GM23338 (cell line): Measurements from ENCODE around the gene KLLN. TPM values are rescaled to one million over a fixed set of nuclear protein-coding genes. Genes with fewer than 3 reads are reported as not detected.

Source experiments
- ATAC-seq: fragments of 200-7000 bp; cut with Tn5 transposase; 3 replicates; pipeline ENCODE4 v1.9.1; 2020
- DNase-seq: peaks from one replicate; pipeline ENCODE4 v3.0.0-alpha.2; 2015; ENCODE audit warnings: low spot score
- H2AFZ ChIP-seq: fragments of 200-600 bp; sonication (generic); 2 replicates; pipeline ENCODE4 v1.8.0; 2016; ENCODE audit warnings: antibody characterized with exemption, mild to moderate bottlenecking, moderate library complexity
- H3F3A ChIP-seq: fragments of 200-600 bp; sonication (generic); replicated peaks from 2 replicates; pipeline ENCODE4 v1.8.0; 2017; ENCODE audit warnings: antibody characterized with exemption, mixed run types, low read depth
- H3K27ac ChIP-seq: fragments of 200-600 bp; sonication (generic); 2 replicates; pipeline ENCODE4 v1.6.1; 2016; ENCODE audit warnings: low read depth
- H3K27me3 ChIP-seq: fragments of 200-600 bp; sonication (generic); 2 replicates; pipeline ENCODE4 v1.8.0; 2016; ENCODE audit warnings: mild to moderate bottlenecking, mixed run types, moderate library complexity; ENCODE audit not compliant: insufficient read depth
- H3K36me3 ChIP-seq: fragments of 200-600 bp; sonication (generic); 2 replicates; pipeline ENCODE4 v1.8.0; 2016; ENCODE audit warnings: mild to moderate bottlenecking; ENCODE audit not compliant: insufficient read depth
- H3K4me1 ChIP-seq: fragments of 200-600 bp; sonication (generic); 2 replicates; pipeline ENCODE4 v1.8.0; 2016; ENCODE audit warnings: mild to moderate bottlenecking, moderate library complexity; ENCODE audit not compliant: insufficient read depth
- H3K4me2 ChIP-seq: fragments of 200-600 bp; sonication (generic); 2 replicates; pipeline ENCODE4 v1.7.1; 2017; ENCODE audit warnings: mixed run types
- H3K4me3 ChIP-seq: fragments of 200-600 bp; sonication (generic); 2 replicates; pipeline ENCODE4 v1.6.1; 2016; ENCODE audit warnings: mixed run types
- H3K79me2 ChIP-seq: fragments of 200-600 bp; sonication (generic); replicated peaks from 2 replicates; pipeline ENCODE4 v1.8.0; 2017; ENCODE audit warnings: mild to moderate bottlenecking; ENCODE audit not compliant: insufficient read depth
- H3K9me2 ChIP-seq: fragments of 200-600 bp; sonication (generic); 2 replicates; pipeline ENCODE4 v1.8.0; 2017; ENCODE audit not compliant: insufficient read depth
- H4K20me1 ChIP-seq: fragments of 200-600 bp; sonication (generic); replicated peaks from 2 replicates; pipeline ENCODE4 v1.8.0; 2017; ENCODE audit warnings: mild to moderate bottlenecking; ENCODE audit not compliant: insufficient read depth
- H3K27ac Mint-ChIP-seq: 2 replicates; pipeline ENCODE4 v1.8.0; 2020; ENCODE audit warnings: inconsistent platforms, mild to moderate bottlenecking, moderate library complexity, mixed read lengths
- H3K27me3 Mint-ChIP-seq: 3 replicates; pipeline ENCODE4 v1.8.0; 2022; ENCODE audit warnings: low read depth, mild to moderate bottlenecking, moderate library complexity, mixed read lengths, inconsistent platforms; ENCODE audit not compliant: insufficient read depth, poor library complexity
- H3K36me3 Mint-ChIP-seq: 3 replicates; pipeline ENCODE4 v1.8.0; 2021; ENCODE audit warnings: low read depth, mild to moderate bottlenecking, inconsistent platforms, moderate library complexity, mixed read lengths
- H3K4me1 Mint-ChIP-seq: 3 replicates; pipeline ENCODE4 v1.8.0; 2020; ENCODE audit warnings: mild to moderate bottlenecking, inconsistent platforms, mixed read lengths
- H3K4me3 Mint-ChIP-seq: 3 replicates; pipeline ENCODE4 v1.8.0; 2021; ENCODE audit warnings: moderate library complexity, mild to moderate bottlenecking, inconsistent platforms, mixed read lengths
- H3K9me3 Mint-ChIP-seq: 3 replicates; pipeline ENCODE4 v1.8.0; 2020; ENCODE audit warnings: moderate library complexity, mild to moderate bottlenecking, inconsistent platforms, mixed read lengths
- CREB1 ChIP-seq: fragments of 250-450 bp; sonication (Bioruptor Pico); IDR thresholded peaks from 2 replicates; pipeline ENCODE4 v1.5.0; 2020; ENCODE audit warnings: low read depth, mild to moderate bottlenecking, moderate library complexity
- EZH2 ChIP-seq: fragments of 200-600 bp; sonication (generic); IDR thresholded peaks from one replicate; pipeline ENCODE4 v1.8.0; 2017; ENCODE audit warnings: antibody characterized with exemption, mild to moderate bottlenecking, low read depth; ENCODE audit not compliant: unreplicated experiment
- EZH2phosphoT487 ChIP-seq: fragments of 200-600 bp; sonication (generic); IDR thresholded peaks from one replicate; pipeline ENCODE4 v1.8.1; 2018; ENCODE audit warnings: antibody characterized with exemption; ENCODE audit not compliant: unreplicated experiment
- JUNB ChIP-seq: IDR thresholded peaks from one replicate; pipeline ENCODE4 v1.6.1; 2016; ENCODE audit warnings: antibody characterized with exemption; ENCODE audit not compliant: unreplicated experiment
- NANOG ChIP-seq: IDR thresholded peaks from 2 replicates; pipeline ENCODE4 v1.6.1; 2016; ENCODE audit warnings: antibody characterized with exemption, borderline replicate concordance
- POLR2AphosphoS5 ChIP-seq: IDR thresholded peaks from 2 replicates; pipeline ENCODE4 v1.6.1; 2016; ENCODE audit warnings: antibody characterized with exemption, low read depth
- STAT1 ChIP-seq: IDR thresholded peaks from one replicate; pipeline ENCODE4 v1.6.1; 2016; ENCODE audit warnings: antibody characterized with exemption; ENCODE audit not compliant: unreplicated experiment
- ZNF114 ChIP-seq: fragments of 250-450 bp; sonication (Bioruptor Pico); IDR thresholded peaks from 2 replicates; pipeline ENCODE4 v1.5.0; 2020; ENCODE audit warnings: mild to moderate bottlenecking, moderate library complexity
- ZNF331 ChIP-seq: fragments of 250-450 bp; sonication (Bioruptor Pico); IDR thresholded peaks from 2 replicates; pipeline ENCODE4 v1.5.0; 2020; ENCODE audit warnings: low read depth, mild to moderate bottlenecking, moderate library complexity
- polyA plus RNA-seq: library from polyadenylated mRNA; unstranded; fragments of >200 nt; fragmentation: Nextera tagmentation; extraction: Ambion mirVana; gene quantifications from 2 replicates; pipeline ENCODE4 v1.2.1, GENCODE V29; 2016
- total RNA-seq: library from RNA; depleted of rRNA; stranded (reverse); fragments of >200 nt; shearing (Covaris generic); gene quantifications from 2 replicates; pipeline ENCODE4 v1.2.3, GENCODE V29; 2014
- TF ChIP-seq, protein P1 (sequence below): fragments of 250-450 bp; sonication (Bioruptor Pico); IDR thresholded peaks from 2 replicates; pipeline ENCODE4 v1.5.0; 2020; ENCODE audit warnings: mild to moderate bottlenecking, moderate library complexity
- TF ChIP-seq, protein P2 (sequence below): IDR thresholded peaks from one replicate; pipeline ENCODE4 v1.6.1; 2018; ENCODE audit warnings: antibody characterized with exemption; ENCODE audit not compliant: unreplicated experiment
- TF ChIP-seq, protein P3 (sequence below): IDR thresholded peaks from 2 replicates; pipeline ENCODE4 v1.6.1; 2016; ENCODE audit warnings: antibody characterized with exemption
- TF ChIP-seq, protein P4 (sequence below), 2 experiments: fragments of 200-600 bp in 1 of 2; sonication (generic) in 1 of 2; conservative IDR thresholded peaks; 2 replicates each; pipeline versions ENCODE4 v1.5.1 to v1.6.1; 2016 to 2017; ENCODE audit warnings: antibody characterized with exemption in 2 of 2, low read depth in 2 of 2, mild to moderate bottlenecking in 2 of 2, moderate library complexity in 1 of 2

Gene KLLN
- total and polyA plus RNA-seq, 2 experiments from 2014 or later = 0.24 to 0.29 TPM

DNA sequence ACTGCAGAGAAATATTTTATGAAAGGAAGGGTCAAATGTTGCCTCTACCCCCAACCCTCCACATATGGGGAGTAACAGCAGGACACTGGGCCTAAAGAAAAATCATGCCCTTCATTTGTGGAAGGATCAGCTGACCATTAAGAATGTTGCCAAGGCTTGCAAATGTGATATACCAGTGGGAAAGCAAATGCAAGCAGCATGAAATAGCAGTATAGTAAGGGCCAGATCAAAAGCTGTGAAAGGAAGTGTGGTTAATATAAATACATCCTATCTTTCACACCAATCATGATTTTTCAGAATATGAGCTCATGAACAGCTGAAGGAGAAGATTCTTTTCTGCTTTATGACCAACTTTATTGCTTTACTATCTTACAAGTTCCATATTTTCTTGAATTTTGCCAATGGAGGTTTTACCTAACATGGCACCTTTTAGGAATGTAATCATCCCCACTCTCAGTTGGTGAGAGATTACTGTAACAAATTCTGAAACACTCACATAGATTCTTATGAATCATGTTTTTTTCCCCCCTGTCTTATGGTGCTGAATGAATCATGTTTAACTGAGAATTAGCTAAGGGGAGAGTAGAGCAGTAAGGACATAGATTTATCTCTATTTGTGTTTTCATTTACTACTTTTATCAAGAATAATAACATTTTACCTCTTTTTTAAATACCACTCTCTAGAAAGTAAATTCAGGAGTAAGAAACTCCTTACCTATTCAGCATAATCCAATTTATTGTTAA is 33.2 kb downstream of the KLLN start:
- Histone ChIP-seq H3K4me3 (no peak overlapping the region), H3K79me2 (no peaks in the 10 kb centered on the region), H3K9me2 (no peaks in the 10 kb centered on the region), H4K20me1 (no peaks in the 10 kb centered on the region), H3K36me3 (no peaks in the 10 kb centered on the region), H3K4me2 (no peak overlapping the region), H3K4me1 (no peaks in the 10 kb centered on the region), H3F3A (no peaks in the 10 kb centered on the region), H3K27me3 (no peaks in the 10 kb centered on the region), H3K27ac (no peak overlapping the region), H2AFZ (no peak overlapping the region)
- no peak overlapping the region for H3K4me3 Mint-ChIP-seq
- H3K27ac Mint-ChIP-seq = no peak overlapping the region
- DNase-seq = no peak
- TF ChIP-seq, protein P1, sequence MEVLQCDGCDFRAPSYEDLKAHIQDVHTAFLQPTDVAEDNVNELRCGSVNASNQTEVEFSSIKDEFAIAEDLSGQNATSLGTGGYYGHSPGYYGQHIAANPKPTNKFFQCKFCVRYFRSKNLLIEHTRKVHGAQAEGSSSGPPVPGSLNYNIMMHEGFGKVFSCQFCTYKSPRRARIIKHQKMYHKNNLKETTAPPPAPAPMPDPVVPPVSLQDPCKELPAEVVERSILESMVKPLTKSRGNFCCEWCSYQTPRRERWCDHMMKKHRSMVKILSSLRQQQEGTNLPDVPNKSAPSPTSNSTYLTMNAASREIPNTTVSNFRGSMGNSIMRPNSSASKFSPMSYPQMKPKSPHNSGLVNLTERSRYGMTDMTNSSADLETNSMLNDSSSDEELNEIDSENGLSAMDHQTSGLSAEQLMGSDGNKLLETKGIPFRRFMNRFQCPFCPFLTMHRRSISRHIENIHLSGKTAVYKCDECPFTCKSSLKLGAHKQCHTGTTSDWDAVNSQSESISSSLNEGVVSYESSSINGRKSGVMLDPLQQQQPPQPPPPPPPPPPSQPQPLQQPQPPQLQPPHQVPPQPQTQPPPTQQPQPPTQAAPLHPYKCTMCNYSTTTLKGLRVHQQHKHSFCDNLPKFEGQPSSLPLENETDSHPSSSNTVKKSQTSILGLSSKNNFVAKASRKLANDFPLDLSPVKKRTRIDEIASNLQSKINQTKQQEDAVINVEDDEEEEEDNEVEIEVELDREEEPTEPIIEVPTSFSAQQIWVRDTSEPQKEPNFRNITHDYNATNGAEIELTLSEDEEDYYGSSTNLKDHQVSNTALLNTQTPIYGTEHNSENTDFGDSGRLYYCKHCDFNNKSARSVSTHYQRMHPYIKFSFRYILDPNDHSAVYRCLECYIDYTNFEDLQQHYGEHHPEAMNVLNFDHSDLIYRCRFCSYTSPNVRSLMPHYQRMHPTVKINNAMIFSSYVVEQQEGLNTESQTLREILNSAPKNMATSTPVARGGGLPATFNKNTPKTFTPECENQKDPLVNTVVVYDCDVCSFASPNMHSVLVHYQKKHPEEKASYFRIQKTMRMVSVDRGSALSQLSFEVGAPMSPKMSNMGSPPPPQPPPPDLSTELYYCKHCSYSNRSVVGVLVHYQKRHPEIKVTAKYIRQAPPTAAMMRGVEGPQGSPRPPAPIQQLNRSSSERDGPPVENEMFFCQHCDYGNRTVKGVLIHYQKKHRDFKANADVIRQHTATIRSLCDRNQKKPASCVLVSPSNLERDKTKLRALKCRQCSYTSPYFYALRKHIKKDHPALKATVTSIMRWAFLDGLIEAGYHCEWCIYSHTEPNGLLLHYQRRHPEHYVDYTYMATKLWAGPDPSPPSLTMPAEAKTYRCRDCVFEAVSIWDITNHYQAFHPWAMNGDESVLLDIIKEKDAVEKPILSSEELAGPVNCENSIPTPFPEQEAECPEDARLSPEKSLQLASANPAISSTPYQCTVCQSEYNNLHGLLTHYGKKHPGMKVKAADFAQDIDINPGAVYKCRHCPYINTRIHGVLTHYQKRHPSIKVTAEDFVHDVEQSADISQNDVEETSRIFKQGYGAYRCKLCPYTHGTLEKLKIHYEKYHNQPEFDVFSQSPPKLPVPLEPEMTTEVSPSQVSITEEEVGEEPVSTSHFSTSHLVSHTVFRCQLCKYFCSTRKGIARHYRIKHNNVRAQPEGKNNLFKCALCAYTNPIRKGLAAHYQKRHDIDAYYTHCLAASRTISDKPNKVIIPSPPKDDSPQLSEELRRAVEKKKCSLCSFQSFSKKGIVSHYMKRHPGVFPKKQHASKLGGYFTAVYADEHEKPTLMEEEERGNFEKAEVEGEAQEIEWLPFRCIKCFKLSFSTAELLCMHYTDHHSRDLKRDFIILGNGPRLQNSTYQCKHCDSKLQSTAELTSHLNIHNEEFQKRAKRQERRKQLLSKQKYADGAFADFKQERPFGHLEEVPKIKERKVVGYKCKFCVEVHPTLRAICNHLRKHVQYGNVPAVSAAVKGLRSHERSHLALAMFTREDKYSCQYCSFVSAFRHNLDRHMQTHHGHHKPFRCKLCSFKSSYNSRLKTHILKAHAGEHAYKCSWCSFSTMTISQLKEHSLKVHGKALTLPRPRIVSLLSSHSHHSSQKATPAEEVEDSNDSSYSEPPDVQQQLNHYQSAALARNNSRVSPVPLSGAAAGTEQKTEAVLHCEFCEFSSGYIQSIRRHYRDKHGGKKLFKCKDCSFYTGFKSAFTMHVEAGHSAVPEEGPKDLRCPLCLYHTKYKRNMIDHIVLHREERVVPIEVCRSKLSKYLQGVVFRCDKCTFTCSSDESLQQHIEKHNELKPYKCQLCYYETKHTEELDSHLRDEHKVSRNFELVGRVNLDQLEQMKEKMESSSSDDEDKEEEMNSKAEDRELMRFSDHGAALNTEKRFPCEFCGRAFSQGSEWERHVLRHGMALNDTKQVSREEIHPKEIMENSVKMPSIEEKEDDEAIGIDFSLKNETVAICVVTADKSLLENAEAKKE (CRISPR knock-in tag) = no peak
- TF ChIP-seq POLR2AphosphoS5 (no peak), STAT1 (no peak), EZH2phosphoT487 (no peak), EZH2 (no peak), JUNB (no peak), NANOG (no peak), ZNF331 (CRISPR knock-in tag) (no peak), ZNF114 (CRISPR knock-in tag) (no peak), CREB1 (CRISPR knock-in tag) (no peak)
- TF ChIP-seq, protein P2, sequence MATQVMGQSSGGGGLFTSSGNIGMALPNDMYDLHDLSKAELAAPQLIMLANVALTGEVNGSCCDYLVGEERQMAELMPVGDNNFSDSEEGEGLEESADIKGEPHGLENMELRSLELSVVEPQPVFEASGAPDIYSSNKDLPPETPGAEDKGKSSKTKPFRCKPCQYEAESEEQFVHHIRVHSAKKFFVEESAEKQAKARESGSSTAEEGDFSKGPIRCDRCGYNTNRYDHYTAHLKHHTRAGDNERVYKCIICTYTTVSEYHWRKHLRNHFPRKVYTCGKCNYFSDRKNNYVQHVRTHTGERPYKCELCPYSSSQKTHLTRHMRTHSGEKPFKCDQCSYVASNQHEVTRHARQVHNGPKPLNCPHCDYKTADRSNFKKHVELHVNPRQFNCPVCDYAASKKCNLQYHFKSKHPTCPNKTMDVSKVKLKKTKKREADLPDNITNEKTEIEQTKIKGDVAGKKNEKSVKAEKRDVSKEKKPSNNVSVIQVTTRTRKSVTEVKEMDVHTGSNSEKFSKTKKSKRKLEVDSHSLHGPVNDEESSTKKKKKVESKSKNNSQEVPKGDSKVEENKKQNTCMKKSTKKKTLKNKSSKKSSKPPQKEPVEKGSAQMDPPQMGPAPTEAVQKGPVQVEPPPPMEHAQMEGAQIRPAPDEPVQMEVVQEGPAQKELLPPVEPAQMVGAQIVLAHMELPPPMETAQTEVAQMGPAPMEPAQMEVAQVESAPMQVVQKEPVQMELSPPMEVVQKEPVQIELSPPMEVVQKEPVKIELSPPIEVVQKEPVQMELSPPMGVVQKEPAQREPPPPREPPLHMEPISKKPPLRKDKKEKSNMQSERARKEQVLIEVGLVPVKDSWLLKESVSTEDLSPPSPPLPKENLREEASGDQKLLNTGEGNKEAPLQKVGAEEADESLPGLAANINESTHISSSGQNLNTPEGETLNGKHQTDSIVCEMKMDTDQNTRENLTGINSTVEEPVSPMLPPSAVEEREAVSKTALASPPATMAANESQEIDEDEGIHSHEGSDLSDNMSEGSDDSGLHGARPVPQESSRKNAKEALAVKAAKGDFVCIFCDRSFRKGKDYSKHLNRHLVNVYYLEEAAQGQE = no peak
- TF ChIP-seq, protein P3, sequence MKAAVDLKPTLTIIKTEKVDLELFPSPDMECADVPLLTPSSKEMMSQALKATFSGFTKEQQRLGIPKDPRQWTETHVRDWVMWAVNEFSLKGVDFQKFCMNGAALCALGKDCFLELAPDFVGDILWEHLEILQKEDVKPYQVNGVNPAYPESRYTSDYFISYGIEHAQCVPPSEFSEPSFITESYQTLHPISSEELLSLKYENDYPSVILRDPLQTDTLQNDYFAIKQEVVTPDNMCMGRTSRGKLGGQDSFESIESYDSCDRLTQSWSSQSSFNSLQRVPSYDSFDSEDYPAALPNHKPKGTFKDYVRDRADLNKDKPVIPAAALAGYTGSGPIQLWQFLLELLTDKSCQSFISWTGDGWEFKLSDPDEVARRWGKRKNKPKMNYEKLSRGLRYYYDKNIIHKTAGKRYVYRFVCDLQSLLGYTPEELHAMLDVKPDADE = no peak
- TF ChIP-seq, protein P4, sequence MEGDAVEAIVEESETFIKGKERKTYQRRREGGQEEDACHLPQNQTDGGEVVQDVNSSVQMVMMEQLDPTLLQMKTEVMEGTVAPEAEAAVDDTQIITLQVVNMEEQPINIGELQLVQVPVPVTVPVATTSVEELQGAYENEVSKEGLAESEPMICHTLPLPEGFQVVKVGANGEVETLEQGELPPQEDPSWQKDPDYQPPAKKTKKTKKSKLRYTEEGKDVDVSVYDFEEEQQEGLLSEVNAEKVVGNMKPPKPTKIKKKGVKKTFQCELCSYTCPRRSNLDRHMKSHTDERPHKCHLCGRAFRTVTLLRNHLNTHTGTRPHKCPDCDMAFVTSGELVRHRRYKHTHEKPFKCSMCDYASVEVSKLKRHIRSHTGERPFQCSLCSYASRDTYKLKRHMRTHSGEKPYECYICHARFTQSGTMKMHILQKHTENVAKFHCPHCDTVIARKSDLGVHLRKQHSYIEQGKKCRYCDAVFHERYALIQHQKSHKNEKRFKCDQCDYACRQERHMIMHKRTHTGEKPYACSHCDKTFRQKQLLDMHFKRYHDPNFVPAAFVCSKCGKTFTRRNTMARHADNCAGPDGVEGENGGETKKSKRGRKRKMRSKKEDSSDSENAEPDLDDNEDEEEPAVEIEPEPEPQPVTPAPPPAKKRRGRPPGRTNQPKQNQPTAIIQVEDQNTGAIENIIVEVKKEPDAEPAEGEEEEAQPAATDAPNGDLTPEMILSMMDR (conservative IDR thresholded peaks at IDR 0.05; ENCODE audit: low read depth in 2 of 2) = no peak
- ATAC-seq = no peak
- H3K27me3 Mint-ChIP-seq = no peaks in the 10 kb centered on the region
- H3K36me3 Mint-ChIP-seq = no peaks in the 10 kb centered on the region
- H3K9me3 Mint-ChIP-seq = no peaks in the 10 kb centered on the region
- H3K4me1 Mint-ChIP-seq = peaks cover 2% of the 10 kb centered on the region; the same call in 1 of the 3 replicates
